Bronchus fibroblast of lung (primary cell): ENCODE measurements around the gene COA3. TPM values are rescaled to one million over a fixed set of nuclear protein-coding genes. Genes with fewer than 3 reads are reported as not detected.

Experiments used
- total RNA-seq: library from RNA; depleted of rRNA; stranded (reverse); fragments of >200 nt; gene quantifications from 2 replicates; pipeline ENCODE4 v1.2.3, GENCODE V29; 2015

Gene COA3
- 90.8 and 94.0 TPM in 2 replicates for total RNA-seq

GRCh38 chr17:42798383-42799380 is at the start of gene COA3, which contains the start of gene CNTD1:
TSS of gene COA3 (minus strand) at chr17:42798704. CDS start at chr17:42798681, 23 bp downstream.
TSS of gene CNTD1 (plus strand) at chr17:42798861. CDS start at chr17:42799068, 207 bp downstream.

GRCh38 chr17:42844271-42844670 is 45.8 kb upstream of the COA3 start, which contains the start of gene AOC2:
TSS of gene AOC2 (plus strand) at chr17:42844580. CDS start at chr17:42844627, 47 bp downstream.

GRCh38 chr17:42832934-42833766 is 34.6 kb upstream of the COA3 start, which contains the start of gene PSME3:
TSS of gene PSME3 (plus strand) at chr17:42833397. CDS start at chr17:42833632, 235 bp downstream.

GRCh38 chr17:42779936-42780850 is 18.3 kb downstream of the COA3 start, which contains the start of gene WNK4:
TSS of gene WNK4 (plus strand) at chr17:42780610. CDS start at chr17:42780699, 89 bp downstream.

GRCh38 chr17:42773290-42774035 is 25.0 kb downstream of the COA3 start, which contains the start of gene VPS25:
TSS of gene VPS25 (plus strand) at chr17:42773449. CDS start at chr17:42773476, 27 bp downstream.

GRCh38 chr17:42760652-42761581 is 37.6 kb downstream of the COA3 start, which contains the start of gene RAMP2:
TSS of gene RAMP2 (plus strand) at chr17:42761227. CDS start at chr17:42761262, 35 bp downstream.

Other genes with a start within 250 kb of the COA3 start
- 0.84 and 1.3 TPM in 2 replicates for gene HSD17B1, start 245.8 kb downstream of the COA3 start, total RNA-seq
- gene COASY, start 236.6 kb downstream of the COA3 start, total RNA-seq: 43.4 and 44.7 TPM in 2 replicates
- gene MLX, start 231.6 kb downstream of the COA3 start, total RNA-seq: 40.9 and 41.5 TPM in 2 replicates
- 14.6 and 17.0 TPM in 2 replicates for gene PSMC3IP, start 221.0 kb downstream of the COA3 start, total RNA-seq
- gene RETREG3, start 189.3 kb downstream of the COA3 start, total RNA-seq: 33.3 and 38.8 TPM in 2 replicates
- 119 and 128 TPM in 2 replicates for gene TUBG1, start 189.0 kb downstream of the COA3 start, total RNA-seq
- 8.5 and 11.8 TPM in 2 replicates for gene TUBG2, start 139.4 kb downstream of the COA3 start, total RNA-seq
- 18.4 and 24.0 TPM in 2 replicates for gene PLEKHH3, start 121.7 kb downstream of the COA3 start, total RNA-seq
- gene CCR10, start 116.9 kb downstream of the COA3 start, total RNA-seq: 4.3 and 4.7 TPM in 2 replicates
- gene CNTNAP1, start 116.2 kb downstream of the COA3 start, total RNA-seq: 16.0 and 16.4 TPM in 2 replicates
- gene EZH1, start 53.7 kb downstream of the COA3 start, total RNA-seq: 8.2 and 9.4 TPM in 2 replicates
- 0.59 and 1.5 TPM in 2 replicates for gene RAMP2, start 37.5 kb downstream of the COA3 start, total RNA-seq
- gene VPS25, start 25.3 kb downstream of the COA3 start, total RNA-seq: 96.5 and 96.9 TPM in 2 replicates
- 0.74 and 1.7 TPM in 2 replicates for gene WNK4, start 18.1 kb downstream of the COA3 start, total RNA-seq
- gene CNTD1, start 157 bp upstream of the COA3 start, total RNA-seq: not detected in 2 replicates
- gene BECN1, start 25.6 kb upstream of the COA3 start, total RNA-seq: 76.7 and 87.3 TPM in 2 replicates
- 96.9 and 104 TPM in 2 replicates for gene PSME3, start 34.7 kb upstream of the COA3 start, total RNA-seq
- 0.34 and 0.74 TPM in 2 replicates for gene AOC2, start 45.9 kb upstream of the COA3 start, total RNA-seq
- under 0.01 and 0.15 TPM in 2 replicates for gene AOC3, start 52.5 kb upstream of the COA3 start, total RNA-seq
- not detected in 2 replicates for gene G6PC1, start 102.1 kb upstream of the COA3 start, total RNA-seq
- 27.2 and 31.5 TPM in 2 replicates for gene AARSD1, start 165.8 kb upstream of the COA3 start, total RNA-seq
- 0.15 and 0.50 TPM in 2 replicates for gene PTGES3L, start 181.4 kb upstream of the COA3 start, total RNA-seq
- gene RUNDC1, start 181.9 kb upstream of the COA3 start, total RNA-seq: 4.8 and 5.4 TPM in 2 replicates
- gene RPL27, start 199.7 kb upstream of the COA3 start, total RNA-seq: 1,301 and 1,423 TPM in 2 replicates
- 22.5 and 24.1 TPM in 2 replicates for gene IFI35, start 208.1 kb upstream of the COA3 start, total RNA-seq
- 189 and 196 TPM in 2 replicates for gene VAT1, start 223.7 kb upstream of the COA3 start, total RNA-seq
- gene RND2, start 226.5 kb upstream of the COA3 start, total RNA-seq: 0.45 and 0.50 TPM in 2 replicates